ENCODE measurements around the gene EHBP1L1. TPM values are rescaled to one million over a fixed set of nuclear protein-coding genes. Genes with fewer than 3 reads are reported as not detected.

Gene EHBP1L1
- total and polyA plus RNA-seq, 2 of the 8 experiments (the other 6 are each of a cell fraction or from before 2014, with no cell fraction given), result 4.3 to 6.6 TPM

DNA sequence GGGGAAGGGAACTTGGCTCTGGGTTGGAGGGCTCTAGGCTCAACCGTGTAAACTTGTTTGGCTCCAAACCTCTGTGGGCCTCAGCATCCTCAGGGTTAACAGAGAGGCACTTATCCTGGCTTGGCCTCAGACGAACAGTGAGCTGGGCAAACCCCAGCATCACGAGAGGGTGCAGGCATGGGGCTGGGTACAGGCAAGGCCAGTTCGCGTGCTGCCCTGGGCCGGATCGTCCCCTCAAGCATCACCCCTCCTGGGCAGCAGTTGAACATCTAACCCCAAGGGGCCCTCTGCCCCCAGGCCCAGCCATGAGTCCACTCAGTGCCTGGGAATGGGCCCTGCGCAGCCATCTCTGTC lies 1.9 kb downstream of the EHBP1L1 start (continued):
- no peak for TF ChIP-seq USF2 (IDR thresholded peaks at IDR 0.05; ENCODE audit: low read length)
- no peak for TF ChIP-seq CHD2 (IDR thresholded peaks at IDR 0.05; ENCODE audit: low read length)
- no peak for TF ChIP-seq SP4 (IDR thresholded peaks at IDR 0.05; ENCODE audit: low read length)
- TF ChIP-seq CHD7 (IDR thresholded peaks at IDR 0.05; ENCODE audit: insufficient replicate concordance, low read length), result no peak
